ENCODE measurements around the gene CAMP.

- TF ChIP-seq CTCF (IDR thresholded peaks at IDR 0.05) (no peak), POLR2A (IDR thresholded peaks at IDR 0.05; ENCODE audit: low read depth) (no peak), POLR2AphosphoS5 (IDR thresholded peaks at IDR 0.05) (no peak)
These were observed 39.0 kb upstream of the CAMP start for GRCh38 chr3:48184299-48184698.

Measured in esophagus muscularis mucosa (tissue), 3 donors.